CD14-positive monocyte (primary cell): ENCODE results near the gene POLH. TPM values are rescaled to one million over a fixed set of nuclear protein-coding genes. Genes with fewer than 3 reads are reported as not detected.
A peak's percentile ranks its signal among the peaks of the same experiment; 100 is the strongest.

Source experiments
- DNase-seq, 3 donors: peaks; one replicate each; pipeline ENCODE4 v3.0.0-alpha.2; 2011 to 2022
- H2AFZ ChIP-seq: 2 replicates; pipeline ENCODE4 v1.6.0; 2012; ENCODE audit warnings: mild to moderate bottlenecking, low read depth, low read length, inconsistent platforms; ENCODE audit not compliant: insufficient read depth, poor library complexity, severe bottlenecking
- H3K27ac ChIP-seq, 2 donors: 1 replicate in 1 of 2; 2 replicates in 1 of 2; pipeline ENCODE4 v1.5.1; 2012 to 2013; ENCODE audit warnings: low read length in 2 of 2, control low read depth in 1 of 2, inconsistent platforms in 1 of 2, low read depth in 1 of 2, mild to moderate bottlenecking in 1 of 2
- H3K27me3 ChIP-seq, 2 donors: one replicate each; pipeline versions ENCODE4 v1.6.0 to v1.6.1; 2011 to 2013; ENCODE audit warnings: low read length in 2 of 2; ENCODE audit not compliant: control insufficient read depth in 2 of 2, insufficient read depth in 2 of 2
- H3K36me3 ChIP-seq, 2 donors: replicated peaks in 1 of 2; 1 replicate in 1 of 2; 2 replicates in 1 of 2; pipeline versions ENCODE4 v1.5.1 to v1.6.1; 2012 to 2013; ENCODE audit warnings: low read length in 2 of 2, control low read depth in 1 of 2, inconsistent platforms in 1 of 2, mild to moderate bottlenecking in 1 of 2; ENCODE audit not compliant: insufficient read depth in 2 of 2, control insufficient read depth in 1 of 2
- H3K4me1 ChIP-seq, 2 donors: 1 replicate in 1 of 2; 2 replicates in 1 of 2; pipeline versions ENCODE4 v1.5.1 to v1.6.1; 2012 to 2013; ENCODE audit warnings: low read length in 2 of 2, control low read depth in 1 of 2, inconsistent platforms in 1 of 2, mild to moderate bottlenecking in 1 of 2, moderate library complexity in 1 of 2; ENCODE audit not compliant: insufficient read depth in 2 of 2, control insufficient read depth in 1 of 2
- H3K4me2 ChIP-seq: replicated peaks from 2 replicates; pipeline ENCODE3; 2012; ENCODE audit warnings: low read length, moderate library complexity, mild to moderate bottlenecking; ENCODE audit not compliant: poor library complexity, severe bottlenecking; ENCODE audit errors: extremely low read depth
- H3K4me3 ChIP-seq, 3 experiments: fragments of 200-600 bp in 1 of 3; sonication (generic) in 1 of 3; replicated peaks in 1 of 3; 1 replicate in 2 of 3; 2 replicates in 1 of 3; pipeline ENCODE4 v1.5.1; 2011 to 2013; ENCODE audit warnings: low read length in 3 of 3, mild to moderate bottlenecking in 3 of 3, control low read depth in 2 of 3, low read depth in 2 of 3, inconsistent platforms in 1 of 3, moderate library complexity in 1 of 3
- H3K79me2 ChIP-seq: 2 replicates; pipeline ENCODE4 v1.6.0; 2012; ENCODE audit warnings: mild to moderate bottlenecking, control low read depth, inconsistent platforms, low read length, moderate library complexity; ENCODE audit not compliant: insufficient read depth
- H3K9ac ChIP-seq: 2 replicates; pipeline ENCODE4 v1.6.0; 2017; ENCODE audit warnings: low read length, mild to moderate bottlenecking; ENCODE audit not compliant: insufficient read depth, poor library complexity, severe bottlenecking
- H3K9me3 ChIP-seq, 2 donors: replicated peaks in 1 of 2; 1 replicate in 1 of 2; 2 replicates in 1 of 2; pipeline versions ENCODE4 v1.5.1 to v1.6.1; 2012 to 2013; ENCODE audit warnings: low read length in 2 of 2, control low read depth in 1 of 2; ENCODE audit not compliant: control insufficient read depth in 1 of 2, insufficient read depth in 1 of 2
- H4K20me1 ChIP-seq: 2 replicates; pipeline ENCODE4 v1.6.0; 2012; ENCODE audit warnings: mild to moderate bottlenecking, low read length, control low read depth, moderate library complexity; ENCODE audit not compliant: insufficient read depth
- H3K27ac Mint-ChIP-seq, 7 donors: one replicate each; pipeline ENCODE4 v1.8.0; 2020; ENCODE audit warnings: mild to moderate bottlenecking in 7 of 7, mixed read lengths in 7 of 7, moderate library complexity in 6 of 7, inconsistent platforms in 2 of 7
- H3K27me3 Mint-ChIP-seq, 3 donors: one replicate each; pipeline ENCODE4 v1.8.0; 2021 to 2022; ENCODE audit warnings: low read depth in 3 of 3, mild to moderate bottlenecking in 3 of 3, mixed read lengths in 3 of 3, moderate library complexity in 3 of 3, inconsistent platforms in 1 of 3
- H3K36me3 Mint-ChIP-seq, 2 donors: one replicate each; pipeline ENCODE4 v1.8.0; 2020; ENCODE audit warnings: mixed read lengths in 2 of 2, inconsistent platforms in 1 of 2, mild to moderate bottlenecking in 1 of 2
- H3K4me1 Mint-ChIP-seq: one replicate; pipeline ENCODE4 v1.8.0; 2020; ENCODE audit warnings: mild to moderate bottlenecking, mixed read lengths
- H3K4me3 Mint-ChIP-seq, 2 donors: one replicate each; pipeline ENCODE4 v1.8.0; 2020; ENCODE audit warnings: mild to moderate bottlenecking in 2 of 2, mixed read lengths in 2 of 2, moderate library complexity in 1 of 2
- H3K9me3 Mint-ChIP-seq, 7 donors: one replicate each; pipeline ENCODE4 v1.8.0; 2020 to 2022; ENCODE audit warnings: mixed read lengths in 7 of 7, mild to moderate bottlenecking in 6 of 7, moderate library complexity in 6 of 7, inconsistent platforms in 2 of 7
- WGBS: methylation state at CpG from one replicate; pipeline ENCODE4 v1.1.5; 2013; ENCODE audit warnings: missing lambda C conversion rate; ENCODE audit not compliant: insufficient coverage; 5-methylcytosine and 5-hydroxymethylcytosine counted together
- intact Hi-C, 2 donors: fragments of 100-400 bp; cut with micrococcal nuclease; formaldehyde crosslinking; loops; one replicate each; pipeline versions ENCODE4 v1.15.0 to v1.15.1; 2023
- polyA plus RNA-seq, 3 donors: library from polyadenylated mRNA; depleted of rRNA in 1 of 3; unstranded in 2 of 3; stranded (reverse) in 1 of 3; fragments of 300-500 nt in 2 of 3; fragments of >200 nt in 1 of 3; fragmentation: Illumina TruSeq in 2 of 3; gene quantifications; 1 replicate in 2 of 3; 2 replicates in 1 of 3; pipeline ENCODE4 v1.2.3, GENCODE V29; 2012 to 2021
- TF ChIP-seq, protein P1 (sequence below): fragments of 200-600 bp; IDR thresholded peaks from one replicate; pipeline ENCODE4 v1.8.0; 2022; ENCODE audit warnings: antibody characterized with exemption, mild to moderate bottlenecking

POLH gene
- polyA plus RNA-seq, 3 donors = 2.0 to 2.6 (median 2.1) TPM

DNA sequence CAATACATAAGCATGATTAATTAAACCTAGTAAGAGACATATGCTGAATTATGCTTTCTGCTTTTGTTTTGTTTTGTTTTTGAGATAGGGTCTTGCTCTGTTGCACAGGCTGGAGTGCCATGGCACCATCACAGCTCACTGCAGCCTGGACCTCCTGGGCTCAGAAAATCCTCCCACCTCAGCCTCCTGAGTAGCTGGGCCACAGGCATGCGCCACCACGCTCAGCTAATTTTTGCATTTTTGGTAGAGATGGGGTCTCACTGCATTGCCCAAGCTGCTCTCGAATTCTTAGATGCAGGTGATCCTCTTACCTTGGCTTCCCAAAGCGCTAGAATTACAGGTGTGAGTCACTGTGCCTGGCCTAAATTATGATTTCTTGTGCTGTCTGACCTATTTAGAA lies 4.0 kb upstream of the POLH start:
- H3K27me3 Mint-ChIP-seq = no peaks in the 10 kb centered on the region
- H3K27ac Mint-ChIP-seq = no peak overlapping the region
- H3K9me3 Mint-ChIP-seq = no peaks in the 10 kb centered on the region
- H3K9me3 ChIP-seq = no peaks in the 10 kb centered on the region
- H3K27me3 ChIP-seq = no peaks in the 10 kb centered on the region
- H3K36me3 ChIP-seq = peaks cover 47 to 60% of the 10 kb centered on the region in 2 donors
- H4K20me1 ChIP-seq = no peaks in the 10 kb centered on the region
- H3K79me2 ChIP-seq = peaks cover 26% of the 10 kb centered on the region
- H3K4me2 ChIP-seq = no peak overlapping the region
- peaks cover 43 to 60% of the 10 kb centered on the region in 2 donors for H3K36me3 Mint-ChIP-seq
- no CpG with 5 or more reads among the region's 4 CpGs for WGBS
- H3K27ac ChIP-seq = no peak overlapping the region
- intact Hi-C loops = no loop called here
- no peak overlapping the region for H3K9ac ChIP-seq
- no peak for DNase-seq
- TF ChIP-seq, protein P1, sequence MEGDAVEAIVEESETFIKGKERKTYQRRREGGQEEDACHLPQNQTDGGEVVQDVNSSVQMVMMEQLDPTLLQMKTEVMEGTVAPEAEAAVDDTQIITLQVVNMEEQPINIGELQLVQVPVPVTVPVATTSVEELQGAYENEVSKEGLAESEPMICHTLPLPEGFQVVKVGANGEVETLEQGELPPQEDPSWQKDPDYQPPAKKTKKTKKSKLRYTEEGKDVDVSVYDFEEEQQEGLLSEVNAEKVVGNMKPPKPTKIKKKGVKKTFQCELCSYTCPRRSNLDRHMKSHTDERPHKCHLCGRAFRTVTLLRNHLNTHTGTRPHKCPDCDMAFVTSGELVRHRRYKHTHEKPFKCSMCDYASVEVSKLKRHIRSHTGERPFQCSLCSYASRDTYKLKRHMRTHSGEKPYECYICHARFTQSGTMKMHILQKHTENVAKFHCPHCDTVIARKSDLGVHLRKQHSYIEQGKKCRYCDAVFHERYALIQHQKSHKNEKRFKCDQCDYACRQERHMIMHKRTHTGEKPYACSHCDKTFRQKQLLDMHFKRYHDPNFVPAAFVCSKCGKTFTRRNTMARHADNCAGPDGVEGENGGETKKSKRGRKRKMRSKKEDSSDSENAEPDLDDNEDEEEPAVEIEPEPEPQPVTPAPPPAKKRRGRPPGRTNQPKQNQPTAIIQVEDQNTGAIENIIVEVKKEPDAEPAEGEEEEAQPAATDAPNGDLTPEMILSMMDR = no peak
- no peak overlapping the region for H3K4me3 Mint-ChIP-seq
- no peak overlapping the region for H2AFZ ChIP-seq
- no peak overlapping the region for H3K4me3 ChIP-seq
- H3K4me1 Mint-ChIP-seq = peaks cover 15% of the 10 kb centered on the region
- peaks cover 18 to 19% of the 10 kb centered on the region in 2 donors for H3K4me1 ChIP-seq

DNA sequence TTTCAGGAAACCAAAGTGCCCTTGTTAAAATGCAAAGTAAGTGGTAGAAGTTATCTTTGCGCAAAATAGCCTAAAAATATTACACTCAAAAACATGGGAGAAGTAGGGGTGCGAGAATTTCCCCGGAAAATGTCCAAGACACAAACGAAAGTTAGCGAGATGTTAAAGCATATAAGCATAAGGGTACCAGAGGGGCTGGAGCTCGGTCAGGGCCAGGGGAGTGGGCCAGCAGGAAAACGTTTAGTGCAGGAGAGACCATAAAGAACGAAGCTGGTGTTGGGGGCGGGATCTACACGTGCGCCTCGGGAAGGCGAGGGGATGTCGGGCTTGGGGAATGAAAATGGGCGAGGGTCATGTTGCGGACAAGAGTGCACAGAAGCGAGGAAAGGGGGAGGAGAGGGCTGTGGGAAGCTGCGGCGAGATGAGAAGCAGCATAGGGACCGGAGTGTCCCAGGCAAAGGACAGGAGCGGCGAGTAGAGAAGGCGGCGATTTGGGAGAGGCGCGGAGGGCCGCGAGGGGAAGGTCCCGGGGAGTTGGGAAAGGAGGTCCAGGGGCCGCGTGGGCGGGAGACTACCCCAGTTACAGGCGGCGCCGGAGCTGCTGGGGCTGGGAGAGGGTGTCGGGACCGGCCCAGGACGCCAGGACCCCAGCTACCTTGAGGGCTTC lies 747 bp upstream of the POLH start:
- H3K79me2 ChIP-seq = peaks cover 53% of the 10 kb centered on the region
- Mint-ChIP-seq H3K4me3 (peak overlapping the region; percentile 98 to 99), H3K9me3 (no peaks in the 10 kb centered on the region), H3K36me3 (peaks cover 32 to 37% of the 10 kb centered on the region in 2 donors), H3K4me1 (peaks cover 29% of the 10 kb centered on the region), H3K27me3 (no peaks in the 10 kb centered on the region), H3K27ac (peak overlapping the region; percentile 12 to 88 (median 82))
- H3K4me2 ChIP-seq = peak overlapping the region; percentile 83
- H2AFZ ChIP-seq = peak overlapping the region; percentile 99
- no peaks in the 10 kb centered on the region for H3K9me3 ChIP-seq
- intact Hi-C loops = loop anchor here in 1 of 2 donors (5.0 kb wide), 1 partner anchor 52 kb away; the partner anchor contains the start of gene GTPBP2
- no peak for DNase-seq
- H4K20me1 ChIP-seq = no peaks in the 10 kb centered on the region
- whole genome bisulfite sequencing = 0% methylated on average over 35 of the region's 38 CpGs
- H3K27me3 ChIP-seq = no peaks in the 10 kb centered on the region
- H3K4me3 ChIP-seq = peak overlapping the region; percentile 82 to 99 (median 88)
- peaks cover 20 to 36% of the 10 kb centered on the region in 2 donors for H3K36me3 ChIP-seq
- peak overlapping the region; percentile 72 for H3K9ac ChIP-seq
- peak overlapping the region; percentile 4 to 88 for H3K27ac ChIP-seq
- peaks cover 18 to 24% of the 10 kb centered on the region in 2 donors for H3K4me1 ChIP-seq
- TF ChIP-seq, protein P1 = no peak
